HG02642 (cell line): ENCODE data around the gene PITPNM3.
"Not testable (repeated sequence)": the region's sequence is repeated elsewhere in the genome, so short reads cannot be mapped to it uniquely, and the experiment has no call there.

Source experiments
- ATAC-seq: cut with Tn5 transposase; IDR thresholded peaks from one replicate; pipeline ENCODE4 v1.9.1; 2021; ENCODE audit warnings: mild to moderate bottlenecking; ENCODE audit not compliant: unreplicated experiment, poor library complexity

Gene PITPNM3

GRCh38 chr17:6575596-6575988 is 19.2 kb upstream of the PITPNM3 start:
- no peak for ATAC-seq

DNA sequence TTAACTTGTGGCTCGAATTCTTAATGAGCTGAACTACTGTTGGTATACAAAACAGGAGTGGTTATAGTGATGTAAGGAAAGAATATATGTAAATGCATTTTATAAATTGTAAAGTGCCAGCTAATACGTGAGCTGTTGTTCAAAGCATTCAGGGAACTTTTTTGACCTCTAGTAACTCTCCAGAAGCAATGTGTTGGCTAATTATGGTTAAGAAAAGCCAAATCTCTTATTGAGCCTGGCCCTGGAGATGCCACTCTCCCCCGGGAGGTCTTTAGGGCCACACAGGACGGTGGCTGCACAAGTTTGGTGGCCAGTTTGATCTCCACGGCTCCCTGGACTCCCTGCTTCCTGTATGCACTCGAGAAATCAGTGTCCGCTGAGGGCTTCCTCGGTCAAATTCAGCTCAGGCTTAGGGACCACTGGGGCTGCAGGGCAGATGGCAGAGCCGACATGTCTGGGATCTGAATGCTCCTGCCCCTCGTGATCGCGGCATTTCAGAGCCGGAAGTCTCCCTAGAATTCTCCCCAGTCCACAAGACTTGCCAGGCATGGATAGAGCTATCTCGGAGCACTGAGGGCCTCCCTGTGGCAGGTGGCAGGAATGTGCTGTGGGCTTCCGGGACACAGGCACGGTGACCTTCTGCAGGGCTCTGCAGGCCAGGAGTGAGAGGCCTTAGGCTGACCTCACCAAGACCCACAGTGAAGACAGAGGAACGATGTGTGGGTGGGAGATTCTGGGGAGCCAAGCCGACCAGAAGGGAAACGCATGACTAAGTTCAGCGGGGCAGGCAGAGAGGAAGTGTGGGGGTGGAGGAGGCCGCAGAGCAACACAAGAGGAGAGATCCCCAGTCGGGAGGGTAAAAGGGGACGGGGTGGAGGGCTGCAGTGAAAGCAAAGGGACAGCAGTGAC is 18.6 kb upstream of the PITPNM3 start:
- no peak for ATAC-seq

DNA sequence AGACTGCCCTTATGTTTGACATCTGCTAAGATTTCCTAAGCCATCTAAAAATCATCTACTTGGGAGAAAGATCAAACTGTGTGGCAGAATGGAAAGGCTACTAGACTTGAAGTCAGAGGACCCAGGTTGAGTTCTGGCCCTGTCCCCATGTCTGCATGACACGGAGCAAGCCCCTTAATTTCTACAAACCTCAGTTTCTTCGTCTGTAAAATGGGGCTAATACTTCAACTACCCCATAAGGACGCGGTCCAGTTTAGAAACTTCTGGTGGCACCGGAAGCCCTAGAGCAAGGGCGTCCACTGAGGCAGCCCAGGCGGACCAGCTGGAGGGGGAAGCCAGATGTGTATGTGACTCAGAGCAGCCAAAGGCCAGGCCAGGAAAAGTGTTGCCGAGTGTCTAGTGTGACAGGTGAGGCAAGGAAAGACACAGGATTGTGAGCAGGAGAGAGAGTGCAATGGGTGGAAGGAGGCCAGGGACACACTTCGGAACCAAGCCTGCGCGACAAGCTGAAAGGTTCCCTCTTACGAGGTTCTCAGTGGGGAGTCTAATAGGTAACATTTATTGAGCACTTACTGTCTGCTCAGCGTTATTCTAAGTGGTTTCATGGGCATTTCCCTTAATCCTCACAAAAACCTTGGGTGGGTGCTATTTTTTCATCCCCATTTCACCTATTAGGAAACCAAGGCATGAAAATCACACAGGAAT is 17.8 kb upstream of the PITPNM3 start:
- ATAC-seq = no peak

DNA sequence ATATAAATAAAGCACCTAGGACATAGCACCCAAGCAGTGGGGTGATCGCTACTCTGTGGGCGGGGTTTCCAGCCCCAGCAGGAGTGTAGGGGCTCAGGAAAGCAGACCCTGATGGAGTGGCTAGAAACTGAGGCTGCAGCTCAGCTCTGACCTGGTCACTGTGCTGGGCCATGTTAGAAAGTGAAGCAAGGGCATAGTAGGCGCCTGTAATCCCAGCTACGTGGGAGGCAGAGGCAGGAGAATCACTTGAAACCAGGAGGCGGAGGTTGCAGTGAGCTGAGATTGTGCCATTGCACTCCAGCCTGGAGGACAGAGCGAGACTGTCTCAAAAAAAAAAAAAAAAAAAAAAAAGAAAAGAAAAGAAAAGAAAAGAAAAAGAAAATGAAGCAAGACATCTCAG is 17.1 kb upstream of the PITPNM3 start:
- not testable (repeated sequence) for ATAC-seq

DNA sequence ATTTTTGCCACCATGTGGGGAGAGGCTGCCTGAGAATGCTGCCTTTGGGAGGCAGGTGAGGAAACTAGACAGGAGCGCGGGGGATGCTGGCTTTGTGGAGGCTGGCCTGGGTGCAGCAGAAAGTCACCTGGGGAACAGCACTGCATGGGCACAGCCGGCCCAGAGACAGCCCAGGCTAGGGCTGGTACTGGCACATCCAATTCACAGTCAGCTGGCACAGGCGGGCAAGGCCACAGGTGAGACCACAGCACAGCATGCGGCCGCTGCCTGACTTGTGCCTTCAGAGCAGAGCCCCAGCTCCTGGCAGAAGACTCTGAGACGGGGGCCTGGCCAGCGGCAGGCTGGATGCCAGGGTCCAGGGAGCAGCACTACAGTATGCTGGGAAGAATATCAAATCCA is 16.6 kb upstream of the PITPNM3 start:
- ATAC-seq = no peak

GRCh38 chr17:6571452-6571781 is 15.1 kb upstream of the PITPNM3 start:
- no peak for ATAC-seq

GRCh38 chr17:6570731-6571451 is 14.5 kb upstream of the PITPNM3 start:
- ATAC-seq = no peak

DNA sequence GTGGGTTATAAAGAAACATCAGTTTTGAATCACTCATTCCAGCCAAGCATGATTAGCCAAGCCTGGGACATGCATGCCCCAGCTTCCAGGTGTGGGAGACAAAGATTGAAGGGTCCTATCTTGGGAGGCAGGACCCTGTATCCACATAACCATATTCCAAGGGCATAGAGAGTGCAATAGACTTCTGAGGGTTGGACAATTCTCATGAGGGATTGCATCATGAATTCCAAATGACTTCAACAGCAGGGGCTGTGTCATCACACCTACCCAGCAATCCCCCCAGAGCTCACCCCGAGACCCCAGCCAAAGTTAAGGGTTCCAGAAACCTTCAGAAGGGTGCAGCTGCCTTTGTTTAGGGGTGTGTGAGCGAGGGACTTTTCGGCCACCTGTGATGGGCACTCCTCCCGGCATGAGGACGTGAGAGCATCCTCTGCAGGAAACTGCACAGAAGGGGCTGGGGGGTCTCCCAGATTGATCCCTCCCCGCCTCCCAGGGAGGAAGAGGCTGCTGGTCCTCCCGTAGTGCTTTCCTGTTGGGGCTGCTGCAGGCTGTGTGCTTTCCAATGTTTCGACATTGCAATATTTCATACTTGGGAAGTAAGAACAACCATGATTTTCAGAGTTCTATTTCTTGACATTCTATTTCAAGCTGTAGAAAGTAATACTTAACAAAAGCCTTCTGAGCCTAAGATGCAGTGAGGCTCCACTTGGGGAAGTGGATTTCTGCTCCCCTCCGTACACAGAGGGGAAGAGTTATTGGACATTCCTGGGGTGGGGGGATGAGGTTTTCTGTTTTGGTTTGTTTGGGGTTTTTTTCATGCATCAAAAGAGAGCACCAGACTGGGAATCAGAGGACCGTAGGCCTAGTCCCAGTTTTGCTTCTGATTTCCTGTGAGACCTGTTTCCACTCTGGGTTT is 13.3 kb upstream of the PITPNM3 start:
- no peak for ATAC-seq

DNA sequence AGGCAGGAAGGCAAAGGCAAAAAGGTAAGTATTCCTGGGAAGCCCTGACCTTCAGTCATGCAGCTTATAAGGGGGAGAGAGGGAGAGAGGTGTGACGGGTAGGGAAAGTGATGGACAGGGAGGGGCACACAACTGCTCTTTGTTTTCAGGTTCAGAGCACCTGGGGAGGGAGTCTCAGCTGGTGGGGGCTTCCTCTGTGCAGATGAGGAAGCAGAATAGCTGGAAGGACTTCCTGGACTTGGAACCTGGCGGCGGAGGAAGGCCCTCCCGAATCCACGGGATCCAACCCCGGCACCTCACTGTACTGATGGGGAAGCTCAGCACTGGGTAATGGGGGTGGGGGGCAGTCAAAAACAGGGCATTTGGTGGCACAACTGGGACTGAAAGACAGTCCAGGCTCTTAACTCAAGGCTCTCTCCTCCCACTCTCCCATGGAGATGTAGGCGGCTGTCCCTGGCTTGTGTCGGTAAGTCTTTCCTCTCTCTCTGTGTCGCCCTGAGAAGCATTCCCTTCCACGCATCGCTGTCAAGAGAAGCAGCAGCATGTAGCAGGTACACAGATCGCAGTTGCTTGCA is 11.9 kb upstream of the PITPNM3 start:
- no peak for ATAC-seq

DNA sequence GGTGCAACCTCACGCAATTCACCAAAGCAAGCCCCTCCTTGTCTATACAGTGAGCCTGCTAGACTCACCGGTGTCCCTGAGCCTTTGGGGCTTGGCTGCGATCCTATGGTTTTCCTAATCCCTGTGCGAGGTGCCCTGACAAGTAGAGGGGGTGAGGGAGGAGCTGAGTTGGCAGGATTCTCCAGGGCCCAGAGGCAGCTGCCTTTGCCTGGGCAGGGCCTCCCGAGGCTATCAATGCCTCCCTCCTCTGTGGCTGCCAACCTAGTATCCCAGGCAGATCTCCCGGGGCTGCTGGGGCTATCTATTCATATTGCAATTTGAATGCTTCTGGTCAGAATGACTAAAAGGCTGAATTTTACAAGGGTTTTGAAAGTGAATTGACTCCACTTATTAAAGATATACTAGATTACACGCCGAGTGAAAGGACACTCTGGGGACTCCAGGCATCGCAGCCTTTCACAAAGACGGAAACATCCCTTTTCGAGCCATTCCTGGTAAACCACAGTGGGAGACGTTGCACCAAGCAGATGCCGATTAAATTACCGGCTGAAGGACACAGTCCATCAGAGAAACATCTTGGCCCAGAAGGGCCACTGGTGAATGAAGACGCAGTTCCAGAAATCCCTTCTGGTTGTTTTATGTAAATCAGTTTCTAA is 11.3 kb upstream of the PITPNM3 start:
- no peak for ATAC-seq

DNA sequence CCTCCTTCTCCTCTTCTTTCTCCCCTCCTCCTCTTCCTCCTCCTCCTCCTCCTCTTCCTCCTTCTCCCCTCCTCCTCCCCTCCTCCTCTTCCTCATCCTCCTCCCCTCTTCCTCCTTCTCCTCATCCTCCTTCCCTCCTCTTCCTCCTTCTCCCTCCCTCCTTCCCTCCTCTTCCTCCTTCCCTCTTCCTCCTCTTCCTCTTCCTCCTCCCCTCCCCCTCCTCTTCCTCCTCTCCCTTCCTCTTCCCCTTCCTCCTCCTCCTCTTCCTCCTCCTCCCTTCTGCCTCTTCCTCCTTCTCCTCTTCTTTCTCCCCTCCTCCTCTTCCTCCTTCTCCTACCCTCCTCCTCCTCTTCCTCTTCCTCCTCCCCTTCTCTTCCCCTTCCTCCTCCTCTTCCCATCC is 5.1 kb upstream of the PITPNM3 start:
- ATAC-seq = no peak

DNA sequence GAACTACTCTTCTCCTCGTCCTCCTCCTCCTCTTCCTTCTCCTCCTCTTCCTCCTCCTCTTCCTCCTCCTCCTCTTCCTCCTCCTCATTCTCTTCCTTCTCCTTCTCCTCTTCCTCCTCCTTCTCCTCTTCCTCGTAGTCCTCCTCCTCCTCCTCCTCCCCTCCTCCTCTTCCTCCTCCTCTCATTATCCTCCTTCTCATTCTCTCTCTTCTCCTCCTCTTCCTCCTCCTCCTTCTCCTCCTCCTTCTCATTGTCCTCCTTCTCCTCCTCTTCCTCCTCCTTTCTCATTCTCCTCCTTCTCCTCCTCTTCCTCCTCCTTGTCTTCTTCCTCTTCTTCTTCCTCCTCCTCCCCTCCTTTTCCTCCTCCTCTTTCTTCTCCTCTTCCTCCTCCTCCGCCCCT is 4.1 kb upstream of the PITPNM3 start:
- no peak for ATAC-seq

DNA sequence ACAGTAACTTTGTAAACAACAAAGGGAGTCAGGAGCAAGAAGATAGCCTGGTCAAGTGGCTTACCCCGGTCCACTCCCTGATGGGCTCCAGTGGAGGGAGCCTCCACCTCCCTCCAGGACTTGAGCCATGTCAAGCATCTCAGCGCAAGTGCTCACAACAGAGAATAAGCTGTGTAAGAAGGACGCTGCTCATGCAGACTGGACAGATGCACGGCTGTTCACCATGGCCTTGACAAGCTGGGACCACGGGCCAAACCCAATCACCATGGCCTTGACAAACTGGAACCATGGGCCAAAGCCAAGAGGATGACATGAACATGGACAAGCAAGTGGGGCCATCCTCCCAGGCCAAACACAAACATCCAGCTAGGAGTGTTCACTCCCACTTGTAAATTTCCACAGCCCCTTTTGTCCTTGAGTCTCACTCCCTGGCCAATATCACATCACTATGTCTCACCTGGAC is 3.4 kb upstream of the PITPNM3 start:
- no peak for ATAC-seq

- ATAC-seq = no peak
These were observed 2.8 kb upstream of the PITPNM3 start for GRCh38 chr17:6558932-6559752.

DNA sequence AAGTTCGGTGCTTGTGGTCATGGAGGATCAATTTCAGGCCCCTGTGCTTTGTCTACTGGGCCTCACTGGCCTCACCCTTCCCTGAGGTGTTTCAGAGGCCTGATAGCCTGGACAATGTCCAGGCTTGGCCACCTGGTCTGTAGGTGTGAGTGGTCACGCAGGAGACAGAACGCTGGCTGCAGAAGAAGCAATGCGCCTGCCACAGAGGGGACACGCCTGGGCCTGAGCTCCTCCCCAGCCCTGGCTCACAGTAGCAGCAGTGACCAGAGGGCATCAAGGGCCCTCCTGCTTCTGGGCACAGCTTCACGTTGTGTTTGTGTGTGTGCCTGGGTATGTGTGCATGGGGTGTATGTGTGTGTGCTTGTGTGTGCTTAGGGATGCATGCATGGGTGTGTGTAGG is 1.9 kb upstream of the PITPNM3 start:
- no peak for ATAC-seq

GRCh38 chr17:6557040-6557438 is 684 bp upstream of the PITPNM3 start:
- ATAC-seq = no peak

DNA sequence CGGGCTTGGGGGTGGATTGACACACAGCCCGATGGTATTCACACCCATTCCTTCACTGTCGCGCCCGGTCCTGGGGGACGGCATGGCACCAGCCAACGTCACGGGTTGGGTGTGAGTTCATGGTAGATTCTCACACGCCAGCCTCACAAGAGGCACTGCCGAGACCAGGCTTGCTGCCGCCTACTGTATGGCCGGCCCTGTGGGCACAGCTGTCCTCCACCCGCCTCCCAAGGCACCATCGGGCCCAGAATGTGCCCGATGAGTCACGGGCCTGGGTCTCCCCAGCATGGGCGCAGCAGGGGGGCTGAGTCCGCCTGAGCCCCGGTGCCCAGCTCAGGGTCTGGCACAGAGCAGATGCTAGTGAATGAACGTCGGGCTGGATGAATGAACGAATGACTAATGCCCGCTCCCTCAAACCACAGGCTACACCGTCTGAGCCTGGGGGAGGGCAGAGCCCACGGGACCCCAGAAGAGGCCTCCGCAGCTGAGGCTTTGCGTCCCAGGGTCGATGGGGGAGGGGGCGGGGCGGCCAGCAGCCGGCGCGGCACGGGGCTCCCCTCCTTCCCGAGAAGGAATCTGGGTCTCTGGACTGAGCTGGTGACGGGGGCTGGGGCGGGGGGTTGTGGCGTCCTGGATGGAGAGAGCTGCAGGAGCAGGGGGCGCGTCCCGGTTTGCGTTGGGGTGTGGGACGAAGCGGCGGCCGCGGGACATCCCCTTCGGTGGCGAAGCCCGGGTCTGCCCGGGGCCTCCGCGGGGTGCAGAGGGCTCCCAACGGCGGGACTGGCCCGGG is 829 bp downstream of the PITPNM3 start:
- no peak for ATAC-seq

GRCh38 chr17:6554871-6555330 is 1.5 kb downstream of the PITPNM3 start:
- ATAC-seq = no peak
